PC-9 (cell line): Measurements from ENCODE around the gene WNK2. TPM values are rescaled to one million over a fixed set of nuclear protein-coding genes. Genes with fewer than 3 reads are reported as not detected.
A peak's percentile ranks its signal among the peaks of the same experiment; 100 is the strongest.
"Not testable (repeated sequence)": the region's sequence is repeated elsewhere in the genome, so short reads cannot be mapped to it uniquely, and the experiment has no call there.

Experiments used
- BruUV-seq: library from RNA; stranded (reverse); fragments of 400-500 nt; replicated peaks from 2 replicates; lab custom pipeline; 2021; lab: Mats Ljungman, UMichigan
- CTCF ChIA-PET: fragments of 300-600 bp; sonication (Branson Sonifier 250); formaldehyde crosslinking; loops from one replicate; lab custom pipeline; 2022; ENCODE audit warnings: antibody characterized with exemption; lab: Charles Lee
- POLR2A ChIA-PET: fragments of 300-600 bp; sonication (Branson Sonifier 250); formaldehyde crosslinking; loops from one replicate; lab custom pipeline; 2022; ENCODE audit warnings: antibody characterized with exemption; ENCODE audit not compliant: unreplicated experiment; lab: Charles Lee
- DNase-seq, 2 experiments: peaks; one replicate each; pipeline versions ENCODE4 v3.0.0 to v3.0.0-alpha.2; 2015 to 2022; ENCODE audit warnings: mixed read lengths in 1 of 2
- H2AFZ ChIP-seq: fragments of 200-600 bp; sonication (generic); 2 replicates; pipeline ENCODE4 v1.8.1; 2017; ENCODE audit warnings: antibody characterized with exemption
- H3F3A ChIP-seq: fragments of 200-600 bp; sonication (generic); 2 replicates; pipeline ENCODE4 v1.8.1; 2017; ENCODE audit warnings: antibody characterized with exemption, mild to moderate bottlenecking, low read depth; ENCODE audit not compliant: insufficient read depth
- H3K27ac ChIP-seq: fragments of 200-600 bp; sonication (generic); 2 replicates; pipeline ENCODE4 v1.6.1; 2016; ENCODE audit warnings: mixed run types
- H3K27me3 ChIP-seq: fragments of 200-600 bp; sonication (generic); 2 replicates; pipeline ENCODE4 v1.6.1; 2016; ENCODE audit warnings: low read depth, mixed run types; ENCODE audit not compliant: insufficient read depth
- H3K36me3 ChIP-seq: fragments of 200-600 bp; sonication (generic); 2 replicates; pipeline ENCODE4 v1.6.1; 2016; ENCODE audit warnings: low read depth, mixed run types
- H3K4me1 ChIP-seq: fragments of 200-600 bp; sonication (generic); replicated peaks from 2 replicates; pipeline ENCODE4 v1.6.1; 2016; ENCODE audit warnings: mixed run types; ENCODE audit not compliant: insufficient read depth
- H3K4me2 ChIP-seq: fragments of 200-600 bp; sonication (generic); 2 replicates; pipeline ENCODE4 v1.6.1; 2017; ENCODE audit warnings: mixed run types
- H3K4me3 ChIP-seq: fragments of 200-600 bp; sonication (generic); 2 replicates; pipeline ENCODE4 v1.6.1; 2016; ENCODE audit warnings: mixed run types
- H3K79me2 ChIP-seq: fragments of 200-600 bp; sonication (generic); 2 replicates; pipeline ENCODE4 v1.6.1; 2017; ENCODE audit warnings: low read depth, mixed run types
- H3K9me2 ChIP-seq: fragments of 200-600 bp; sonication (generic); 2 replicates; pipeline ENCODE4 v1.8.1; 2017; ENCODE audit warnings: mild to moderate bottlenecking; ENCODE audit not compliant: insufficient read depth
- H3K9me3 ChIP-seq: fragments of 200-600 bp; sonication (generic); 2 replicates; pipeline ENCODE4 v1.8.1; 2016; ENCODE audit warnings: low read depth; ENCODE audit not compliant: insufficient read depth
- H4K20me1 ChIP-seq: fragments of 200-600 bp; sonication (generic); 2 replicates; pipeline ENCODE4 v1.8.1; 2017; ENCODE audit not compliant: insufficient read depth
- CTCF ChIP-seq: fragments of 200-600 bp; sonication (generic); conservative IDR thresholded peaks from 2 replicates; pipeline ENCODE4 v1.6.1; 2017; ENCODE audit warnings: mixed run types, antibody characterized with exemption, mild to moderate bottlenecking, moderate library complexity
- EZH2 ChIP-seq: fragments of 200-600 bp; sonication (generic); IDR thresholded peaks from 2 replicates; pipeline ENCODE4 v1.8.0; 2017; ENCODE audit warnings: antibody characterized with exemption, low read depth
- intact Hi-C: fragments of 100-400 bp; cut with micrococcal nuclease; formaldehyde crosslinking; loops from one replicate; pipeline ENCODE4 v1.10.0; 2022; ENCODE audit not compliant: unreplicated experiment
- total RNA-seq: library from RNA; stranded (reverse); gene quantifications from 2 replicates; pipeline ENCODE4 v1.2.3, GENCODE V29; 2021

The WNK2 gene
- total RNA-seq, 1 experiment from 2014 or later = 44.6 TPM

DNA sequence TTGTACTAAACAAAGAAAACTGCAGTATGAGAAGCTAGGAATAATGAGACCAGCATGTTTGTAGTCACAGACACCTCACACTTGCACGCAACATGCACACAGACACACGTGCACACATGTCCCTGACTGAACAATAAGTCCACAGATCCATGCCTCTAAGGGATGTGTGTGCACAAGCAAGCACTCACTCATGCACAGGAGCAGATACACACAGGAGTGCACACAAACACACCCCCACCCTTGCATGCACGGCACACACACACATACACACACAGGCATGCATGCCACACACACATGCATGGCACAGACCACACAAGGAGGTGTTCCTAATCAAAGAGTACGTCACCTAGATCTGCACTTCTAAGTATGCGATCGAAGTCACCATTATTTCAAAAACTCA, 156.2 kb downstream of the WNK2 start:
- POLR2A ChIA-PET = no interaction called here
- Histone ChIP-seq H3K4me2 (no peak overlapping the region), H3K4me1 (peaks cover 13% of the 10 kb centered on the region), H3K79me2 (no peaks in the 10 kb centered on the region), H3K36me3 (no peaks in the 10 kb centered on the region), H3K27ac (no peak overlapping the region), H2AFZ (no peak overlapping the region), H3K9me3 (peaks cover 12% of the 10 kb centered on the region), H4K20me1 (no peaks in the 10 kb centered on the region), H3K4me3 (no peak overlapping the region), H3F3A (peaks cover 8% of the 10 kb centered on the region), H3K9me2 (no peaks in the 10 kb centered on the region), H3K27me3 (no peaks in the 10 kb centered on the region)
- TF ChIP-seq CTCF (no peak), EZH2 (no peak)
- CTCF ChIA-PET = no interaction called here
- no TSS peak for BruUV-seq
- intact Hi-C loops = no loop called here
- DNase-seq = no peak

- H3K27ac ChIP-seq, H3F3A ChIP-seq, H4K20me1 ChIP-seq, H2AFZ ChIP-seq, H3K79me2 ChIP-seq, intact Hi-C loops, H3K4me3 ChIP-seq, H3K36me3 ChIP-seq, BruUV-seq, H3K9me2 ChIP-seq, H3K27me3 ChIP-seq: not testable (repeated sequence)
- ChIA-PET POLR2A (interaction anchor here (0.6 kb wide), 2 partner anchors 109 to 136 kb away, joined by 3 to 5 read pairs; no protein-coding TSS in a partner anchor), CTCF (interaction anchor here (0.6 kb wide), 1 partner anchor 234 kb away, joined by 3 read pairs; no protein-coding TSS in a partner anchor)
- Histone ChIP-seq H3K4me1 (peaks cover 13% of the 10 kb centered on the region), H3K9me3 (peaks cover 12% of the 10 kb centered on the region), H3K4me2 (peak overlapping the region; percentile 40; the same call in 1 of the 2 replicates)
- DNase-seq = peak in 1 of 2 experiments; percentile 65
These were observed 157.9 kb downstream of the WNK2 start for GRCh38 chr9:93341820-93342219.

GRCh38 chr9:93342428-93342827, 158.5 kb downstream of the WNK2 start:
- peaks cover 12% of the 10 kb centered on the region for H3K9me3 ChIP-seq
- H3K79me2 ChIP-seq, intact Hi-C loops, H3K27me3 ChIP-seq, H3F3A ChIP-seq, H3K27ac ChIP-seq, H2AFZ ChIP-seq, H3K4me3 ChIP-seq, BruUV-seq, H3K9me2 ChIP-seq, H3K36me3 ChIP-seq, H4K20me1 ChIP-seq: not testable (repeated sequence)
- POLR2A ChIA-PET = interaction anchor here (0.6 kb wide), 2 partner anchors 108 to 136 kb away, joined by 3 to 5 read pairs; no protein-coding TSS in a partner anchor
- peaks cover 13% of the 10 kb centered on the region for H3K4me1 ChIP-seq
- peak overlapping the region; percentile 40 for H3K4me2 ChIP-seq
- CTCF ChIA-PET = interaction anchor here (0.6 kb wide), 1 partner anchor 233 kb away, joined by 3 read pairs; no protein-coding TSS in a partner anchor
- DNase-seq = peak; percentile 72 to 77

- no peak for DNase-seq
- ChIA-PET CTCF (no interaction called here), POLR2A (no interaction called here)
- Histone ChIP-seq H3K79me2 (no peaks in the 10 kb centered on the region), H2AFZ (no peak overlapping the region), H3K9me2 (no peaks in the 10 kb centered on the region), H3K4me3 (no peak overlapping the region), H3F3A (peaks cover 8% of the 10 kb centered on the region), H3K36me3 (no peaks in the 10 kb centered on the region), H3K27ac (no peak overlapping the region), H4K20me1 (no peaks in the 10 kb centered on the region), H3K4me1 (peaks cover 13% of the 10 kb centered on the region), H3K4me2 (no peak overlapping the region), H3K9me3 (peaks cover under 1% of the 10 kb centered on the region; the same call in 1 of the 2 replicates), H3K27me3 (no peaks in the 10 kb centered on the region)
- no TSS peak for BruUV-seq
- TF ChIP-seq CTCF = no peak
- no peak for TF ChIP-seq EZH2
- intact Hi-C loops = no loop called here
These were observed 159.7 kb downstream of the WNK2 start for GRCh38 chr9:93343663-93344062.
